ENCODE measurements around the gene EHMT1. TPM values are rescaled to one million over a fixed set of nuclear protein-coding genes. Genes with fewer than 3 reads are reported as not detected.

EHMT1 gene
- polyA plus RNA-seq, 1 donor = 40.4 TPM

- DNase-seq (ENCODE audit: low read depth) = peak; percentile 35
These were observed 54.3 kb downstream of the EHMT1 start for GRCh38 chr9:137672907-137673791.

- DNase-seq (ENCODE audit: low read depth) = no peak
These were observed 55.1 kb downstream of the EHMT1 start for GRCh38 chr9:137673886-137674285.

- no peak for DNase-seq (ENCODE audit: low read depth)
These were observed 55.6 kb downstream of the EHMT1 start for GRCh38 chr9:137674307-137674975.

- no peak for DNase-seq (ENCODE audit: low read depth)
These were observed 56.1 kb downstream of the EHMT1 start for GRCh38 chr9:137674976-137675320.

GRCh38 chr9:137676998-137677397, 58.2 kb downstream of the EHMT1 start:
- no peak for DNase-seq (ENCODE audit: low read depth)

GRCh38 chr9:137678202-137678601, 59.4 kb downstream of the EHMT1 start:
- no peak for DNase-seq (ENCODE audit: low read depth)

GRCh38 chr9:137679249-137679648, 60.4 kb downstream of the EHMT1 start:
- no peak for DNase-seq (ENCODE audit: low read depth)

- no peak for DNase-seq (ENCODE audit: low read depth)
These were observed 61.0 kb downstream of the EHMT1 start for GRCh38 chr9:137679695-137680305.

GRCh38 chr9:137680444-137681358, 61.9 kb downstream of the EHMT1 start:
- DNase-seq (ENCODE audit: low read depth) = no peak

GRCh38 chr9:137682428-137683105, 63.8 kb downstream of the EHMT1 start:
- DNase-seq (ENCODE audit: low read depth) = no peak

GRCh38 chr9:137683262-137683864, 64.6 kb downstream of the EHMT1 start:
- DNase-seq (ENCODE audit: low read depth) = no peak

GRCh38 chr9:137685035-137685740, 66.4 kb downstream of the EHMT1 start:
- DNase-seq (ENCODE audit: low read depth) = no peak

GRCh38 chr9:137685741-137686420, 67.1 kb downstream of the EHMT1 start:
- DNase-seq (ENCODE audit: low read depth) = no peak

- DNase-seq (ENCODE audit: low read depth) = no peak
These were observed 69.5 kb downstream of the EHMT1 start for GRCh38 chr9:137688261-137688660.

- DNase-seq (ENCODE audit: low read depth) = no peak
These were observed 69.9 kb downstream of the EHMT1 start for GRCh38 chr9:137688725-137689124.

- DNase-seq (ENCODE audit: low read depth) = no peak
These were observed 71.1 kb downstream of the EHMT1 start for GRCh38 chr9:137689745-137690529.

- DNase-seq (ENCODE audit: low read depth) = no peak
These were observed 72.3 kb downstream of the EHMT1 start for GRCh38 chr9:137690930-137691645.

Data from forelimb muscle (tissue), 1 donor.